GM18870 (cell line): Measurements from ENCODE around the gene GCNT4.

ENCODE experiments used
- ATAC-seq: cut with Tn5 transposase; IDR thresholded peaks from one replicate; pipeline ENCODE4 v1.9.1; 2021; ENCODE audit warnings: moderate library complexity; ENCODE audit not compliant: unreplicated experiment

Gene GCNT4

DNA sequence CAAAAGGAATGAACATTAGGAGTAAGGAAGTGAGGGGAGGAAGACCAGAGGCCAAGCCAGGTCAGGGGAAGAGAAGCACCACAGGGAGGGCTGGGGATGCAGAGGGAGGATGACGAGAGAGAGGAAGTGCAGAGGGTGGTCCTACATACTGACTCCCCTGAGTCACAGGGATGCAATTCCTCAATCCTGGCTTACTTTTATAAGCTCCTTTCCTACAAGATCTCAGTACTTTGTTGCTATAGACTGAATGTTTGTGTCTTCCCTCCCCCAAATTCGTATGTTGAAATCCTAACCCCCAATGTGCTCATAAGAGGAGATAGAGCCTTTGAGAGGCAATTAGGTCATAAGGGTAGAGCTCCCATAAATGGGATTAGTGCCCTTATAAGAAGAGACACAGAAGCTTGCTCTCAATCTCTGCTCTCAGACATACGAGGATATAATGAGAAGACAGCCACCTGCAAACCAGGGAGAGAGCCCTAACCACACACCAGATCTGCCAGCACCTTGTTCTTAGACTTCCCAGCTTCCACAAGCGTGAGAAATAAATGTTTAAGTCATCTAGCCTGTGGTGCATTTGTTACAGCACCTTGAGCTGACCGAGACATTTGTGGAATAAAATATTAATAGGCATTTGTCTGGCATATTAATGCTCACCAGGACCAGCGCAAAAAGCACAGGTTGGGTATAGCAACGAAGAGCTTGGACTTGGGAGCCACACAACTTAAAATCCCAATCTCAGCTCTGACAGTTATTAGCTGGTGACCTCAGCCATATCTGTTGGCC, 33.4 kb downstream of the GCNT4 start:
- no peak for ATAC-seq

GRCh38 chr5:75017971-75018370, 34.4 kb downstream of the GCNT4 start:
- no peak for ATAC-seq

GRCh38 chr5:75016896-75017295, 35.5 kb downstream of the GCNT4 start:
- ATAC-seq, result no peak

DNA sequence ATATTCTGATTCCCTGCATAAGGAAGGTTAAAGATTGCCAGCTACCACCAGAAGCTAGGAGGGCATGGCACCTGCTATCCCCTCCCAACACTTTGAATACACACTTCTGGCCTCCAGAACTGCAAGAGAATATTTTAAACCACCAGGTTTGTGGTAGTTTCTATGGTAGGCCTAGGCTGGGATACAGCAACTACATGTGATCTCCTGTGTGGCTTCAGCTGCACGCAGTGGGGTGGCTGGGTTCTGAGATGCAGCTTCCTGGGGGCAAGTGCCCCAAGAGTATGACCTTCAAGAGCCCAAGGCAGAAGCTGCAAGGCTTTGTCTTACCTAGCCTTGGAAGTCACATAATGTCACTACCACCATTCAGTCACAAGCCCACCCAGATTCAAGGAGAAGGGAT, 39.6 kb downstream of the GCNT4 start:
- ATAC-seq, result no peak

DNA sequence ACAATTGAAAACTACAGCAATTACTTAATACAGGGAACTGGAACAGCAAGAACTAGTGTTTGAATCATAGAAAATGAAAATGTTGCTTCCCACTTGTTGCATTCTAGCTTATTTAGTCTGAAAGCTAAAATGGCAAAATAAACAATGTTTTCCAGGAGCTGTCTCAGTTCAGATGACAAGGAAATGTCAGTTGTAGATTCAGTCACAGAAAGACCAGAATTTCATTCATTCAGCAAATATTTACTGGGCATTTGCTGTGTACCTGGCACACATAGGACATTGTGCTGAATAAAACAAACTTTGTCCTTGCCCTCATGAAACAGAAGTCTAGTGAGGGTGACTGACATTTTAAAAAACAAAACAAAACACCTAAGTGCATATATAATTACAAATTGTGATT, 41.5 kb downstream of the GCNT4 start:
- ATAC-seq, result no peak

- ATAC-seq, result no peak
These were observed 42.6 kb downstream of the GCNT4 start for GRCh38 chr5:75009556-75010345.

DNA sequence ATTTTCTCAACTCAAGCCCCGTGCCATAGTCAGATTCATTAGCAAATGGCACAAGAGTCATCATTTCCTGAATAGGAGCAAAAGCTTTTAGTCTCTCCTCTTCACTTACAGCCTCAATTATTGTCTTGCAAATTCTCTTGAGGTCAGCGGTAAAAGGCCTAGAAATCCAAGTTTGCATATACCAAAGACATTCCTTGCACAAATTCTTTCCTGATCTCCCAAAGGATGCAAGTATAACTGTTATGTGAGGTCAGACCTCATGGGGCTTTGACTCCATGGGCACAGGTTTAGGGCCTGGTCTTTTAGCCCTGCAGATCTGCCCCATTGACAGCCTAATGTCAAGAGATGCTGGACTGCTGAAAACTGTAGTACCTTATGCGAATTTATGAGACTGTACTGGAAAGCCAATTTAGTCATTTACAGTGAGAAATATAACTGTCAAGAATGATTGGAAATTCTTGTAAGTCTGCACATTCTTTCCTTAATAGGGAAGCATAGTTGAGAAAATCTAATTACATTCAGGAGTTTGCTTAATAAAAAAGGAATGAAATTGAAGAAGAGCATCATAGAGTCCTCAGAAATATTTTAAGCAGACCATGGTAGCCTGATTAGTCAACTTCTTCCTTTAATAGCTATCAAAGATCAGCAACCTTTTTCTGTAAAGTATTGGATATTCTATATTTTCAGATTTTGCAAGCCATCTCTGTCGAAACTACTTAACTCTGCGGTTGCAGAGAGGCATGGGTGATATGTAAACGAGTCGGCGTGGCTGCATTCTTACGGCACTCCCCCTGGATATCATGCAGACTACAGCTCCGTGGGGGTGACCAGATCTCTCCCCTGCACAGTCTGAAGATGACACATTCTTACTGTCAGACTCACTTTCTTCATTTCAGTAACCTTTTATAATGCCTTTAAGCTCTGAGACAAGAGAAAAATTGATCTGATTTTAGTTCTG, 45.2 kb downstream of the GCNT4 start:
- ATAC-seq, result no peak

GRCh38 chr5:75005561-75005960, 46.8 kb downstream of the GCNT4 start:
- no peak for ATAC-seq
